Coronary artery (tissue), 2 donors: ENCODE measurements around the gene SEBOX.
A peak's percentile ranks its signal among the peaks of the same experiment; 100 is the strongest.

Source experiments
- DNase-seq: peaks from one replicate; pipeline ENCODE4 v3.0.0-alpha.2; 2017; ENCODE audit warnings: low spot score
- H3K27ac ChIP-seq, 2 donors: fragments of 200-600 bp; sonication (generic); one replicate each; pipeline ENCODE4 v1.5.1; 2016 to 2019
- H3K4me3 ChIP-seq: fragments of 200-600 bp; sonication (generic); 2 replicates; pipeline ENCODE4 v1.5.1; 2016; ENCODE audit warnings: mild to moderate bottlenecking, moderate library complexity
- CTCF ChIP-seq: fragments of 200-600 bp; sonication (generic); IDR thresholded peaks from one replicate; pipeline ENCODE4 v1.5.1; 2019; ENCODE audit warnings: antibody characterized with exemption

Gene SEBOX

GRCh38 chr17:28386391-28386790 is 21.4 kb upstream of the SEBOX start:
- no peak overlapping the region for H3K27ac ChIP-seq
- no peak for DNase-seq
- no peak for TF ChIP-seq CTCF
- H3K4me3 ChIP-seq: no peak overlapping the region

GRCh38 chr17:28385406-28385805 is 20.4 kb upstream of the SEBOX start:
- H3K27ac ChIP-seq: no peak overlapping the region
- no peak for DNase-seq
- peak overlapping the region; percentile 65 for H3K4me3 ChIP-seq

GRCh38 chr17:28385037-28385400 is 20.0 kb upstream of the SEBOX start:
- Histone ChIP-seq H3K4me3 (peak overlapping the region; percentile 65), H3K27ac (no peak overlapping the region)
- TF ChIP-seq CTCF: no peak
- DNase-seq: no peak

More at GRCh38 chr17:28385406-28385805, 20.4 kb upstream of the SEBOX start:
- TF ChIP-seq CTCF: no peak

- no peak for TF ChIP-seq CTCF
- Histone ChIP-seq H3K27ac (no peak overlapping the region), H3K4me3 (peak overlapping the region; percentile 65)
- no peak for DNase-seq
Observed at GRCh38 chr17:28384281-28385036, 19.5 kb upstream of the SEBOX start.

GRCh38 chr17:28381141-28381825 is 16.3 kb upstream of the SEBOX start:
- no peak for DNase-seq
- Histone ChIP-seq H3K27ac (no peak overlapping the region), H3K4me3 (no peak overlapping the region)
- no peak for TF ChIP-seq CTCF

- Histone ChIP-seq H3K4me3 (no peak overlapping the region), H3K27ac (no peak overlapping the region)
- DNase-seq: no peak
- no peak for TF ChIP-seq CTCF
Observed at GRCh38 chr17:28379814-28380801, 15.1 kb upstream of the SEBOX start.
